ENCODE data around the gene POTEI.
"Not testable (repeated sequence)": the region's sequence is repeated elsewhere in the genome, so short reads cannot be mapped to it uniquely, and the experiment has no call there.

POTEI gene

DNA sequence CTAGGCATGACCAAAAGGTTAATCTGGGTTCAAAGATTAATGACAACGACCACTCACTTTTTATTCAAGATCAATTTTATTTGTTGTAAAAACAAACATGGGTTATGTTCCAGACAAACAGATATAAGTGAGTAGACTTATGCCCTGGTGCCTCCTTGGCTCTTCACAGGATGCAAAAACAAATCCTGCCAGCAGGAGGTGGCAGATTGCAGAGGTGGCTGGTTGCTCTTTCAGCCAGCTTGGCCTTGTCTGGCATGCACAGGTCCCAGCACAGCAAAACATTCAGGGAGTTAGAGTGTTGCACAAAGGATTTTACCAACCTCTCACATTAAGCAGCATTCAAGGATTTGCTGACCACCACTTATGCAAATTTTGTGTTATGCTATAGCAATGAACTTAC is 92.4 kb downstream of the POTEI start:
- H3K27ac Mint-ChIP-seq, H3K4me3 Mint-ChIP-seq, CTCF ChIA-PET, H3K4me1 Mint-ChIP-seq, H3K27me3 Mint-ChIP-seq, H3K9me3 Mint-ChIP-seq, H3K36me3 Mint-ChIP-seq: not testable (repeated sequence)
- peak; percentile 56 for DNase-seq

Measured in activated naive CD4-positive, alpha-beta T cell treated with anti-CD3 and anti-CD28 coated beads, Interleukin-2, amount 10 ng/mL, durations not matched to agents 7 days and 5 days (primary cell).